Natural killer cell (primary cell): ENCODE results near the gene ZBTB22. TPM values are rescaled to one million over a fixed set of nuclear protein-coding genes. Genes with fewer than 3 reads are reported as not detected.

Source experiments
- ATAC-seq, 3 donors: fragments of 150-1000 bp in 2 of 3; fragments of 200-7000 bp in 1 of 3; cut with Tn5 transposase; 1 replicate in 1 of 3; 2 replicates in 2 of 3; pipeline ENCODE4 v1.10.0; 2021; ENCODE audit warnings: mild to moderate bottlenecking in 2 of 3, moderate library complexity in 2 of 3
- DNase-seq, 2 donors: peaks; one replicate each; pipeline versions ENCODE4 v3.0.0 to v3.0.0-alpha.2; 2013 to 2021; ENCODE audit warnings: mixed read lengths in 1 of 2
- H3K27ac ChIP-seq: one replicate; pipeline ENCODE4 v1.5.1; 2013; ENCODE audit warnings: mild to moderate bottlenecking, low read length
- H3K27me3 ChIP-seq: one replicate; pipeline ENCODE4 v1.6.1; 2013; ENCODE audit warnings: low read length; ENCODE audit not compliant: control insufficient read depth, insufficient read depth
- H3K36me3 ChIP-seq: one replicate; pipeline ENCODE4 v1.6.1; 2013; ENCODE audit warnings: low read length; ENCODE audit not compliant: control insufficient read depth, insufficient read depth
- H3K4me1 ChIP-seq: one replicate; pipeline ENCODE4 v1.6.1; 2013; ENCODE audit warnings: low read length; ENCODE audit not compliant: control insufficient read depth, insufficient read depth
- H3K4me3 ChIP-seq: one replicate; pipeline ENCODE4 v1.5.1; 2013; ENCODE audit warnings: low read length
- H3K9me3 ChIP-seq: one replicate; pipeline ENCODE4 v1.6.1; 2013; ENCODE audit warnings: low read length; ENCODE audit not compliant: control insufficient read depth, insufficient read depth
- H3K27ac Mint-ChIP-seq, 2 donors: one replicate each; pipeline ENCODE4 v1.8.0; 2022; ENCODE audit warnings: mild to moderate bottlenecking in 2 of 2, mixed read lengths in 2 of 2, moderate library complexity in 1 of 2
- H3K27me3 Mint-ChIP-seq, 2 donors: one replicate each; pipeline ENCODE4 v1.8.0; 2022; ENCODE audit warnings: low read depth in 2 of 2, mixed read lengths in 2 of 2
- H3K36me3 Mint-ChIP-seq: one replicate; pipeline ENCODE4 v1.8.0; 2022; ENCODE audit warnings: mixed read lengths
- H3K4me1 Mint-ChIP-seq, 2 donors: one replicate each; pipeline ENCODE4 v1.8.0; 2022; ENCODE audit warnings: mixed read lengths in 2 of 2
- H3K4me3 Mint-ChIP-seq: one replicate; pipeline ENCODE4 v1.8.0; 2022; ENCODE audit warnings: mild to moderate bottlenecking, moderate library complexity, mixed read lengths
- H3K9me3 Mint-ChIP-seq, 2 donors: one replicate each; pipeline ENCODE4 v1.8.0; 2022; ENCODE audit warnings: mixed read lengths in 2 of 2
- WGBS: methylation state at CpG from one replicate; pipeline ENCODE4 v1.1.7; 2013; ENCODE audit warnings: missing lambda C conversion rate; ENCODE audit not compliant: insufficient coverage; 5-methylcytosine and 5-hydroxymethylcytosine counted together
- intact Hi-C: fragments of 100-400 bp; cut with micrococcal nuclease; formaldehyde crosslinking; loops from one replicate; pipeline ENCODE4 v1.14.2; 2022
- total RNA-seq, 4 donors: library from RNA; stranded (reverse); fragments of 120-200 nt in 1 of 4; gene quantifications; one replicate each; pipeline versions ENCODE4 v1.2.3 to v1.2.4, GENCODE V29; 2013 to 2022
- TF ChIP-seq, protein P1 (sequence below): fragments of 200-600 bp; IDR thresholded peaks from one replicate; pipeline ENCODE4 v1.8.0; 2022; ENCODE audit warnings: antibody characterized with exemption

ZBTB22 gene
- total RNA-seq, 3 donors from 2014 or later (not counting 1 experiment from before 2014, with no cell fraction given), result 20.4 to 34.0 (median 25.9) TPM

DNA sequence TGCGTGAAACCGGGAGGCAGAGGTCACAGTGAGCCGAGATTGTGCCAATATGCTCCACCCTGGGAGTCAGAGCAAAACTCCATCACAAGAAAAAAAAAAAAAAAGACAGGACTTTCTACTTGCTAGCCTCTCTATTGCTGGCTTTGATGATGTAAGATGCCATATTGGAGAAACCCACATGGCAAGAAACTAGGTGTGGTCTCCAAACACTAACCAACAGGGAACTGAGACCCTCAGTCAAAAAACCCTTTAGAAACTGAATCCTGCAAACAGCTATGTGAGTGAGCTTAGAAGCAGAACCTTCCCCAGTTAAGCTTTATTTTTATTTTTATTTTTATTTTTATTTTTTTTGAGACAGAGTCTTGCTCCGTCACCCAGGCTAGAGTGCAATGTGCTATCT lies 18.4 kb upstream of the ZBTB22 start:
- Mint-ChIP-seq H3K27ac (no peak overlapping the region), H3K4me3 (no peak overlapping the region), H3K9me3 (no peaks in the 10 kb centered on the region), H3K27me3 (no peaks in the 10 kb centered on the region), H3K4me1 (peaks cover 0 to 4% of the 10 kb centered on the region in 2 donors), H3K36me3 (no peaks in the 10 kb centered on the region)
- TF ChIP-seq, protein P1, sequence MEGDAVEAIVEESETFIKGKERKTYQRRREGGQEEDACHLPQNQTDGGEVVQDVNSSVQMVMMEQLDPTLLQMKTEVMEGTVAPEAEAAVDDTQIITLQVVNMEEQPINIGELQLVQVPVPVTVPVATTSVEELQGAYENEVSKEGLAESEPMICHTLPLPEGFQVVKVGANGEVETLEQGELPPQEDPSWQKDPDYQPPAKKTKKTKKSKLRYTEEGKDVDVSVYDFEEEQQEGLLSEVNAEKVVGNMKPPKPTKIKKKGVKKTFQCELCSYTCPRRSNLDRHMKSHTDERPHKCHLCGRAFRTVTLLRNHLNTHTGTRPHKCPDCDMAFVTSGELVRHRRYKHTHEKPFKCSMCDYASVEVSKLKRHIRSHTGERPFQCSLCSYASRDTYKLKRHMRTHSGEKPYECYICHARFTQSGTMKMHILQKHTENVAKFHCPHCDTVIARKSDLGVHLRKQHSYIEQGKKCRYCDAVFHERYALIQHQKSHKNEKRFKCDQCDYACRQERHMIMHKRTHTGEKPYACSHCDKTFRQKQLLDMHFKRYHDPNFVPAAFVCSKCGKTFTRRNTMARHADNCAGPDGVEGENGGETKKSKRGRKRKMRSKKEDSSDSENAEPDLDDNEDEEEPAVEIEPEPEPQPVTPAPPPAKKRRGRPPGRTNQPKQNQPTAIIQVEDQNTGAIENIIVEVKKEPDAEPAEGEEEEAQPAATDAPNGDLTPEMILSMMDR, result no peak
- intact Hi-C loops, result no loop called here
- no peaks in the 10 kb centered on the region for H3K36me3 ChIP-seq
- H3K27me3 ChIP-seq, result no peaks in the 10 kb centered on the region
- H3K4me1 ChIP-seq, result peaks cover 3% of the 10 kb centered on the region
- WGBS, result 87% methylated on average over 4 of the region's 4 CpGs
- ATAC-seq (no peak), DNase-seq (no peak)
- H3K9me3 ChIP-seq, result no peaks in the 10 kb centered on the region
- no peak overlapping the region for H3K4me3 ChIP-seq
- H3K27ac ChIP-seq, result no peak overlapping the region

DNA sequence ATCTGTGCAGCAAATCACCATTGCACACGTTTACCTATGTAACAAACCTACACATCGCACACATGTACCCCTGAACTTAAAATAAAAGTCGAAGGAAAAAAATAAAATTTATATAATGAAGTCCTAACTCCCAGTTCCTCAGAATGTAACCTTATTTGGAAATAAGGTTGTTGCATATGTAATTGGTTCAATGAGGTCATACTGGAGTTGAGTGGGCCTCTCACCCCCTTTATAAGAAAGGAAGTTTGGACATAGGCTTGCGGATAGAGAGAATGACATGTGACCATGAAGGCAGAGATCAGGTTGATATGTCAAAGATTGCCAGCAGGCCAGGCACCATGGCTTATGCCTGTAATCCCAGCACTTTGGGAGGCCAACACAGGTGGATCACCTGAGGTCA lies 16.1 kb upstream of the ZBTB22 start:
- no peak for ATAC-seq
- no peaks in the 10 kb centered on the region for H3K9me3 ChIP-seq
- no peak overlapping the region for H3K4me3 Mint-ChIP-seq
- H3K4me1 Mint-ChIP-seq, result peaks cover 0 to 4% of the 10 kb centered on the region in 2 donors
- no peaks in the 10 kb centered on the region for H3K36me3 ChIP-seq
- H3K4me1 ChIP-seq, result peaks cover 3% of the 10 kb centered on the region
- TF ChIP-seq, protein P1, result no peak
- H3K27me3 Mint-ChIP-seq, result no peaks in the 10 kb centered on the region
- intact Hi-C loops, result no loop called here
- no peaks in the 10 kb centered on the region for H3K36me3 Mint-ChIP-seq
- no peak overlapping the region for H3K27ac Mint-ChIP-seq
- no peaks in the 10 kb centered on the region for H3K9me3 Mint-ChIP-seq
- no peak overlapping the region for H3K4me3 ChIP-seq
- no peak for DNase-seq
- H3K27me3 ChIP-seq, result no peaks in the 10 kb centered on the region
- H3K27ac ChIP-seq, result no peak overlapping the region
- 94% methylated on average over 1 of the region's 4 CpGs for whole genome bisulfite sequencing

DNA sequence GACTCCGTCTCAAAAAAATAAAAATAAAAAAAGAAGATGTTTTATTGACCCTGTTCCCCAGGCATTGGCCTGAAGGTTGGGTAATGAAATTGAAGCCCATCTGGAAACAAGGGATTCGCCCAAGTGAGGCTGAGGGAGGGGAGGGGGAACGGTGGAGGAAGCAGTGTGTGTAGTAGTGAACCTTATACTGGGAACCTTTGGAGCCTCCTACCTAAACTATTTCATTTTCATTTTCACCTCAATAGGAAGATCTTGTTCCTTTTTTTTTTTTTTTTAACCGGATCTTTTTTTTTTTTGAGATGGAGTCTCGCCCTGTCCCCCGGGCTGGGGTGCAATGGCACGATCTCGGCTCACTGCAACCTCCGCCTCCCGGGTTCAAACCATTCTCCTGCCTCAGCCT lies 13.2 kb upstream of the ZBTB22 start:
- ATAC-seq, result no peak
- Histone ChIP-seq H3K4me1 (peaks cover 3% of the 10 kb centered on the region), H3K27ac (no peak overlapping the region), H3K27me3 (no peaks in the 10 kb centered on the region), H3K36me3 (no peaks in the 10 kb centered on the region), H3K4me3 (no peak overlapping the region), H3K9me3 (no peaks in the 10 kb centered on the region)
- H3K27me3 Mint-ChIP-seq, result no peaks in the 10 kb centered on the region
- no peaks in the 10 kb centered on the region for H3K36me3 Mint-ChIP-seq
- no peak overlapping the region for H3K27ac Mint-ChIP-seq
- TF ChIP-seq, protein P1, result no peak
- H3K9me3 Mint-ChIP-seq, result no peaks in the 10 kb centered on the region
- WGBS, result 67% methylated on average over 9 of the region's 10 CpGs
- DNase-seq, result no peak
- H3K4me3 Mint-ChIP-seq, result no peak overlapping the region
- H3K4me1 Mint-ChIP-seq, result peaks cover 0 to 4% of the 10 kb centered on the region in 2 donors
- intact Hi-C loops, result no loop called here

DNA sequence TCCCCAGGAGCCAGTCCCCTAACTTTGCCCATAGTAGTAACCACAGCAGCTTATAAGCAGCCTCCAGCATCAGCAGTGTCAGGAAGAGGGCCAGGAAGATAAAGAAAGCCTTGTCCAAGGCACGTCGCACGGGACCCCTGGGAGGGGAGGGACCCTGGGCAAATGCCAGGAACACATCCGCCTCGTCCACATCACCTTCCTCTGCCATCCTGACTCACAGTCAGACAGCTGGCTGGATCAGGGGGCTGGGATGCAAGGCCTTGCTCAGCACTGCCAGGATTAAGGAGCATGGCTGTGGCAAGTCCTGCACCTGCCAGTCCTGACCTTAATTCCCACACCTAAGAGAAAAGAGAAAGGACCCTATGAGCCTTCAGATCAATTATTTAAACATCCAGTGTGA lies 11.5 kb upstream of the ZBTB22 start:
- WGBS, result 94% methylated on average over 5 of the region's 5 CpGs

More for the DNA sequence above, 11.5 kb upstream of the ZBTB22 start:
- H3K27ac Mint-ChIP-seq, result no peak overlapping the region
- H3K36me3 Mint-ChIP-seq, result no peaks in the 10 kb centered on the region
- H3K9me3 ChIP-seq, result no peaks in the 10 kb centered on the region
- no peak overlapping the region for H3K4me3 Mint-ChIP-seq
- ATAC-seq, result no peak
- H3K9me3 Mint-ChIP-seq, result no peaks in the 10 kb centered on the region
- no peaks in the 10 kb centered on the region for H3K36me3 ChIP-seq
- intact Hi-C loops, result no loop called here
- no peaks in the 10 kb centered on the region for H3K27me3 Mint-ChIP-seq
- H3K27me3 ChIP-seq, result no peaks in the 10 kb centered on the region
- TF ChIP-seq, protein P1, result no peak
- H3K4me1 ChIP-seq, result peaks cover 4% of the 10 kb centered on the region
- H3K4me1 Mint-ChIP-seq, result peaks cover 3 to 5% of the 10 kb centered on the region in 2 donors
- H3K4me3 ChIP-seq, result no peak overlapping the region
- DNase-seq, result no peak
- no peak overlapping the region for H3K27ac ChIP-seq
